A549 (cell line): ENCODE measurements around the gene C4BPB.

Source experiments
- CBX8 ChIP-seq: fragments of 200-600 bp; sonication (generic); IDR thresholded peaks from 2 replicates; pipeline ENCODE4 v1.6.1; 2016
- CEBPB ChIP-seq, 2 experiments: fragments of >200 bp in 1 of 2; sonication (Bioruptor Twin) in 1 of 2; formaldehyde crosslinking in 1 of 2; IDR thresholded peaks; 2 replicates each; pipeline ENCODE4 v1.6.1; 2012 to 2016
- EHMT2 ChIP-seq: fragments of 200-600 bp; sonication (generic); IDR thresholded peaks from 2 replicates; pipeline ENCODE4 v1.6.1; 2016; ENCODE audit warnings: antibody characterized with exemption, low read depth, mild to moderate bottlenecking, moderate library complexity
- EP300 ChIP-seq, 2 experiments: fragments of >200 bp; sonication (Bioruptor Twin); formaldehyde crosslinking; IDR thresholded peaks; 2 replicates in 1 of 2; 3 replicates in 1 of 2; pipeline ENCODE4 v1.6.1; 2016 to 2017
- JUN ChIP-seq, 2 experiments: fragments of >200 bp; sonication (Bioruptor Twin); formaldehyde crosslinking; IDR thresholded peaks; 2 replicates in 1 of 2; 3 replicates in 1 of 2; pipeline ENCODE4 v1.6.1; 2016 to 2017
- NR3C1 ChIP-seq: fragments of >200 bp; sonication (Bioruptor Twin); formaldehyde crosslinking; IDR thresholded peaks from 3 replicates; pipeline ENCODE4 v1.6.1; 2017
- POLR2A ChIP-seq: IDR thresholded peaks from 2 replicates; pipeline ENCODE4 v1.6.1; 2012; ENCODE audit warnings: mild to moderate bottlenecking, low read length
- RAD21 ChIP-seq, 2 experiments: fragments of >200 bp in 1 of 2; sonication (Bioruptor Twin) in 1 of 2; formaldehyde crosslinking in 1 of 2; IDR thresholded peaks in 1 of 2; conservative IDR thresholded peaks in 1 of 2; 2 replicates in 1 of 2; 3 replicates in 1 of 2; pipeline ENCODE4 v1.6.1; 2012 to 2018; ENCODE audit warnings: inconsistent platforms in 1 of 2
- RARB ChIP-seq: fragments of 250-450 bp; sonication (Bioruptor Pico); IDR thresholded peaks from 2 replicates; pipeline ENCODE4 v1.8.0; 2021; ENCODE audit warnings: mild to moderate bottlenecking, moderate library complexity
- ZFP36 ChIP-seq: fragments of 450-650 bp; IDR thresholded peaks from 2 replicates; pipeline ENCODE4 v1.6.1; 2014; ENCODE audit warnings: borderline replicate concordance; ENCODE audit not compliant: partially characterized antibody
- TF ChIP-seq, protein P1 (sequence below): fragments of >200 bp; sonication (Bioruptor Twin); formaldehyde crosslinking; IDR thresholded peaks from 3 replicates; pipeline ENCODE4 v1.6.1; 2016
- TF ChIP-seq, protein P2 (sequence below): fragments of >200 bp; sonication (Bioruptor Twin); formaldehyde crosslinking; IDR thresholded peaks from 3 replicates; pipeline ENCODE4 v1.5.1; 2016
- TF ChIP-seq, protein P3 (sequence below): fragments of 200-600 bp; sonication (generic); IDR thresholded peaks from 2 replicates; pipeline ENCODE4 v1.6.1; 2016; ENCODE audit warnings: antibody characterized with exemption, mild to moderate bottlenecking, moderate library complexity

DNA sequence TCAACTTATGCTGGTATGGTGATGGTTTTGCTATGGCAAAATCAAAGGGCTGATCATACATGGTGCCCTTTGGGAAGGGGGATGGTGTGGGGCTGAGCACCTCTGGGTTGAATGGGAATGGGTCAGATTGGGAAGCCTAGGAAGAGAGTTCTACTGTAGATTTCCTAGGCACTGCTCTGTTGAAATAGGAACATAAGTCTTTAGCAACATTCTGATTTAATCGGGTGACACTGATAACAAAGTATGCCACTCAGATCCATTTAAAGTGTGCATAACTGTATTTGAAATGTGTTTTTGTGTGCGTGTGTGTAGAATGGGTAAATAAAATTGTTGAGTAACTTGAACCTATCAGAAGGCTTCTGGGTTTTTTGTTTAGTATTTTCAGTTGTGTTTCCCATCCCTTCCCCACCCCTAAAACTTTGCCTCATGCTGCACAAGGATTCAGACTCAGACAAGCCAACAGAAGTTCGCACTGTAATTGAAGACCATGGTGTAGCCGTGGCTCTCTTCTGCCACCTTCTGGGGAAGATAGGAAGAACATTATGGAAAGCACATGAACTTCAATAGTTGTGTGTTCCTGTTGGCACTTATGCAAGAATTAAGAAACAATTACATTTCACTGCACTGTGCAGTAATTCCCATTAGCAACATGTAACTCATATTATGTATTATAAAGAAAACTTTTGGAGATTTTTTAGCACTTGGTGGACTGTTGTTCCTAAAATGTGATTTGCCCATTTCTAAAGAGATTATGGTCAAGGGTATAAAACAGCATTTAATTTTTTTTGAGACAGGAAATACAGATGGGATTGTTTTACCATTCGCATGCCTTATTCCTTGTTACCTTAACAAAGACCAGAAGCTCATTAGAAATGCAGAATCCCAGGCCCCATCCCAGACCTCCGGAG, 10.9 kb upstream of the C4BPB start:
- peak; percentile 90 to 98 for TF ChIP-seq RAD21 (conservative IDR thresholded peaks at IDR 0.05 in 1 of 2, IDR thresholded peaks at IDR 0.05 in 1 of 2)
- TF ChIP-seq, protein P1, sequence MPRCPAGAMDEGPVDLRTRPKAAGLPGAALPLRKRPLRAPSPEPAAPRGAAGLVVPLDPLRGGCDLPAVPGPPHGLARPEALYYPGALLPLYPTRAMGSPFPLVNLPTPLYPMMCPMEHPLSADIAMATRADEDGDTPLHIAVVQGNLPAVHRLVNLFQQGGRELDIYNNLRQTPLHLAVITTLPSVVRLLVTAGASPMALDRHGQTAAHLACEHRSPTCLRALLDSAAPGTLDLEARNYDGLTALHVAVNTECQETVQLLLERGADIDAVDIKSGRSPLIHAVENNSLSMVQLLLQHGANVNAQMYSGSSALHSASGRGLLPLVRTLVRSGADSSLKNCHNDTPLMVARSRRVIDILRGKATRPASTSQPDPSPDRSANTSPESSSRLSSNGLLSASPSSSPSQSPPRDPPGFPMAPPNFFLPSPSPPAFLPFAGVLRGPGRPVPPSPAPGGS = no peak
- no peak for TF ChIP-seq NR3C1
- TF ChIP-seq POLR2A = no peak
- TF ChIP-seq EHMT2 = no peak
- TF ChIP-seq CEBPB (IDR thresholded peaks at IDR 0.05) = no peak; a peak in 1 of 4 replicates
- no peak for TF ChIP-seq CBX8
- TF ChIP-seq, protein P2, sequence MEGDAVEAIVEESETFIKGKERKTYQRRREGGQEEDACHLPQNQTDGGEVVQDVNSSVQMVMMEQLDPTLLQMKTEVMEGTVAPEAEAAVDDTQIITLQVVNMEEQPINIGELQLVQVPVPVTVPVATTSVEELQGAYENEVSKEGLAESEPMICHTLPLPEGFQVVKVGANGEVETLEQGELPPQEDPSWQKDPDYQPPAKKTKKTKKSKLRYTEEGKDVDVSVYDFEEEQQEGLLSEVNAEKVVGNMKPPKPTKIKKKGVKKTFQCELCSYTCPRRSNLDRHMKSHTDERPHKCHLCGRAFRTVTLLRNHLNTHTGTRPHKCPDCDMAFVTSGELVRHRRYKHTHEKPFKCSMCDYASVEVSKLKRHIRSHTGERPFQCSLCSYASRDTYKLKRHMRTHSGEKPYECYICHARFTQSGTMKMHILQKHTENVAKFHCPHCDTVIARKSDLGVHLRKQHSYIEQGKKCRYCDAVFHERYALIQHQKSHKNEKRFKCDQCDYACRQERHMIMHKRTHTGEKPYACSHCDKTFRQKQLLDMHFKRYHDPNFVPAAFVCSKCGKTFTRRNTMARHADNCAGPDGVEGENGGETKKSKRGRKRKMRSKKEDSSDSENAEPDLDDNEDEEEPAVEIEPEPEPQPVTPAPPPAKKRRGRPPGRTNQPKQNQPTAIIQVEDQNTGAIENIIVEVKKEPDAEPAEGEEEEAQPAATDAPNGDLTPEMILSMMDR = peak; percentile 96
- TF ChIP-seq ZFP36 = no peak
- no peak for TF ChIP-seq EP300 (IDR thresholded peaks at IDR 0.05)
- TF ChIP-seq JUN (IDR thresholded peaks at IDR 0.05) = no peak
- no peak for TF ChIP-seq RARB (CRISPR knock-in tag)
- TF ChIP-seq, protein P3, sequence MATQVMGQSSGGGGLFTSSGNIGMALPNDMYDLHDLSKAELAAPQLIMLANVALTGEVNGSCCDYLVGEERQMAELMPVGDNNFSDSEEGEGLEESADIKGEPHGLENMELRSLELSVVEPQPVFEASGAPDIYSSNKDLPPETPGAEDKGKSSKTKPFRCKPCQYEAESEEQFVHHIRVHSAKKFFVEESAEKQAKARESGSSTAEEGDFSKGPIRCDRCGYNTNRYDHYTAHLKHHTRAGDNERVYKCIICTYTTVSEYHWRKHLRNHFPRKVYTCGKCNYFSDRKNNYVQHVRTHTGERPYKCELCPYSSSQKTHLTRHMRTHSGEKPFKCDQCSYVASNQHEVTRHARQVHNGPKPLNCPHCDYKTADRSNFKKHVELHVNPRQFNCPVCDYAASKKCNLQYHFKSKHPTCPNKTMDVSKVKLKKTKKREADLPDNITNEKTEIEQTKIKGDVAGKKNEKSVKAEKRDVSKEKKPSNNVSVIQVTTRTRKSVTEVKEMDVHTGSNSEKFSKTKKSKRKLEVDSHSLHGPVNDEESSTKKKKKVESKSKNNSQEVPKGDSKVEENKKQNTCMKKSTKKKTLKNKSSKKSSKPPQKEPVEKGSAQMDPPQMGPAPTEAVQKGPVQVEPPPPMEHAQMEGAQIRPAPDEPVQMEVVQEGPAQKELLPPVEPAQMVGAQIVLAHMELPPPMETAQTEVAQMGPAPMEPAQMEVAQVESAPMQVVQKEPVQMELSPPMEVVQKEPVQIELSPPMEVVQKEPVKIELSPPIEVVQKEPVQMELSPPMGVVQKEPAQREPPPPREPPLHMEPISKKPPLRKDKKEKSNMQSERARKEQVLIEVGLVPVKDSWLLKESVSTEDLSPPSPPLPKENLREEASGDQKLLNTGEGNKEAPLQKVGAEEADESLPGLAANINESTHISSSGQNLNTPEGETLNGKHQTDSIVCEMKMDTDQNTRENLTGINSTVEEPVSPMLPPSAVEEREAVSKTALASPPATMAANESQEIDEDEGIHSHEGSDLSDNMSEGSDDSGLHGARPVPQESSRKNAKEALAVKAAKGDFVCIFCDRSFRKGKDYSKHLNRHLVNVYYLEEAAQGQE = no peak
